ENCODE measurements around the gene PABPN1L. TPM values are rescaled to one million over a fixed set of nuclear protein-coding genes. Genes with fewer than 3 reads are reported as not detected.

The PABPN1L gene
- polyA plus RNA-seq, 2 of the 4 experiments (the other 2 are of a cell fraction) = not detected

DNA sequence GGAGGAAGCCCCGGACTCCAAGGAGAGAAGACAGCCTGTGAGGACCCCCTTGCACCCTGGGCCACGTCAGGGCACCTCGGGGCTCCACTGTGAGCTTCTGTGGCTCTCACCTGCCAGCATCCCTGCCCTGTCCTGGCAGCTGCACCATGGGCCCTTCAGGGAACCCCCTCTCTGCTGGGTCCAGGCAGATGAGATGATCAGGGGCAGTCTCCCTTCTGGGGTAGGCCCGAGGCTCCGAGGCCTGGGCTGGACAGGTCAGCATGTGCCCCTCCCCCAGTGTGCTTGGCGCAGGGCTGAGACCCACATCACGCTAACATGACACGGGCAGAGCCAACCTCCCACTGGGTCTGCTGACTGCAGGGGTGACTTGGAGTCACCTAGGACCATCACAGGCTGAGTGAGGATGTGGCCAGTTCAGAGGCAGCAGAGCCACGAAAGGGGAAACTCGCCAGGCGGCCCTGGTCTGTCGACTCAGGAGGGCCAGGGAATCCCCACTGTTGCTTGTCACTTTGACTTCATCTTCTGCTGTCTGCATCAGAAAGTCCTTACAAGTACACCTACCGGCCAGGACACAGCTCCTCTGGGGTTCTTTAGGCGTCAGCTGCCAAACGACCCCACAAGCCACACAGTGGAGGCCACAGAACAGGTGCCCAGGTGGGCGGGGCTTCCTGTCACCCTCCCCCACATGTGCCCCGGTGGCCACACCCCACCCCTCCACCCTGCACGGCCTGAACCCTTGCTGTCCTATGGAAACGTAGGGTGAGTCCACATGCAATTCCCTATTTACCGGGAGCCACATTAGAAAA is 12.0 kb downstream of the PABPN1L start:
- POLR2A ChIA-PET = no interaction called here
- Histone ChIP-seq H3K27ac (no peak overlapping the region), H3K9me3 (no peaks in the 10 kb centered on the region), H3K4me3 (no peak overlapping the region), H3K4me2 (no peak overlapping the region), H3K4me1 (peaks cover 19% of the 10 kb centered on the region)
- no peak for ATAC-seq
- DNase-seq (ENCODE audit: low read depth in 1 of 2, low spot score in 1 of 2) = no peak
- 75% methylated on average over 15 of the region's 20 CpGs for WGBS (ENCODE audit: missing lambda C conversion rate)
- CTCF ChIA-PET = interaction anchor here (1.0 to 1.7 kb wide), 4 partner anchors 38 to 313 kb away, joined by 3 to 8 read pairs (median 4); partner anchors contain the start of gene APRT
- TF ChIP-seq, protein P1, sequence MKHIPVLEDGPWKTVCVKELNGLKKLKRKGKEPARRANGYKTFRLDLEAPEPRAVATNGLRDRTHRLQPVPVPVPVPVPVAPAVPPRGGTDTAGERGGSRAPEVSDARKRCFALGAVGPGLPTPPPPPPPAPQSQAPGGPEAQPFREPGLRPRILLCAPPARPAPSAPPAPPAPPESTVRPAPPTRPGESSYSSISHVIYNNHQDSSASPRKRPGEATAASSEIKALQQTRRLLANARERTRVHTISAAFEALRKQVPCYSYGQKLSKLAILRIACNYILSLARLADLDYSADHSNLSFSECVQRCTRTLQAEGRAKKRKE (CRISPR knock-in tag; IDR thresholded peaks at IDR 0.05; ENCODE audit: low read depth) = no peak
- no peak for TF ChIP-seq ESRRA (IDR thresholded peaks at IDR 0.05; ENCODE audit: borderline replicate concordance, low read length)
- TF ChIP-seq POLR2AphosphoS2 (conservative IDR thresholded peaks at IDR 0.05; ENCODE audit: low read length) = no peak
- TF ChIP-seq CEBPB (IDR thresholded peaks at IDR 0.05) = no peak
- TF ChIP-seq, protein P2, sequence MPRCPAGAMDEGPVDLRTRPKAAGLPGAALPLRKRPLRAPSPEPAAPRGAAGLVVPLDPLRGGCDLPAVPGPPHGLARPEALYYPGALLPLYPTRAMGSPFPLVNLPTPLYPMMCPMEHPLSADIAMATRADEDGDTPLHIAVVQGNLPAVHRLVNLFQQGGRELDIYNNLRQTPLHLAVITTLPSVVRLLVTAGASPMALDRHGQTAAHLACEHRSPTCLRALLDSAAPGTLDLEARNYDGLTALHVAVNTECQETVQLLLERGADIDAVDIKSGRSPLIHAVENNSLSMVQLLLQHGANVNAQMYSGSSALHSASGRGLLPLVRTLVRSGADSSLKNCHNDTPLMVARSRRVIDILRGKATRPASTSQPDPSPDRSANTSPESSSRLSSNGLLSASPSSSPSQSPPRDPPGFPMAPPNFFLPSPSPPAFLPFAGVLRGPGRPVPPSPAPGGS (IDR thresholded peaks at IDR 0.05) = no peak
- TF ChIP-seq, protein P3, sequence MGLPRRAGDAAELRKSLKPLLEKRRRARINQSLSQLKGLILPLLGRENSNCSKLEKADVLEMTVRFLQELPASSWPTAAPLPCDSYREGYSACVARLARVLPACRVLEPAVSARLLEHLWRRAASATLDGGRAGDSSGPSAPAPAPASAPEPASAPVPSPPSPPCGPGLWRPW (IDR thresholded peaks at IDR 0.05) = no peak
- TF ChIP-seq ZNF302 (CRISPR knock-in tag; IDR thresholded peaks at IDR 0.05) = no peak
- no peak for TF ChIP-seq FOXS1 (CRISPR knock-in tag; IDR thresholded peaks at IDR 0.05)
- TF ChIP-seq POLR2A (IDR thresholded peaks at IDR 0.05; ENCODE audit: low read length) = no peak
- TF ChIP-seq NPAS2 (CRISPR knock-in tag; IDR thresholded peaks at IDR 0.05; ENCODE audit: borderline replicate concordance) = no peak
- TF ChIP-seq, protein P4, sequence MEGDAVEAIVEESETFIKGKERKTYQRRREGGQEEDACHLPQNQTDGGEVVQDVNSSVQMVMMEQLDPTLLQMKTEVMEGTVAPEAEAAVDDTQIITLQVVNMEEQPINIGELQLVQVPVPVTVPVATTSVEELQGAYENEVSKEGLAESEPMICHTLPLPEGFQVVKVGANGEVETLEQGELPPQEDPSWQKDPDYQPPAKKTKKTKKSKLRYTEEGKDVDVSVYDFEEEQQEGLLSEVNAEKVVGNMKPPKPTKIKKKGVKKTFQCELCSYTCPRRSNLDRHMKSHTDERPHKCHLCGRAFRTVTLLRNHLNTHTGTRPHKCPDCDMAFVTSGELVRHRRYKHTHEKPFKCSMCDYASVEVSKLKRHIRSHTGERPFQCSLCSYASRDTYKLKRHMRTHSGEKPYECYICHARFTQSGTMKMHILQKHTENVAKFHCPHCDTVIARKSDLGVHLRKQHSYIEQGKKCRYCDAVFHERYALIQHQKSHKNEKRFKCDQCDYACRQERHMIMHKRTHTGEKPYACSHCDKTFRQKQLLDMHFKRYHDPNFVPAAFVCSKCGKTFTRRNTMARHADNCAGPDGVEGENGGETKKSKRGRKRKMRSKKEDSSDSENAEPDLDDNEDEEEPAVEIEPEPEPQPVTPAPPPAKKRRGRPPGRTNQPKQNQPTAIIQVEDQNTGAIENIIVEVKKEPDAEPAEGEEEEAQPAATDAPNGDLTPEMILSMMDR (IDR thresholded peaks at IDR 0.05) = no peak
- no peak for TF ChIP-seq KDM5A (IDR thresholded peaks at IDR 0.05)
- TF ChIP-seq MAZ (IDR thresholded peaks at IDR 0.05; ENCODE audit: borderline replicate concordance, low read depth, low read length) = no peak
- no peak for TF ChIP-seq KDM1A (IDR thresholded peaks at IDR 0.05; ENCODE audit: low read depth)
- TF ChIP-seq, protein P5, sequence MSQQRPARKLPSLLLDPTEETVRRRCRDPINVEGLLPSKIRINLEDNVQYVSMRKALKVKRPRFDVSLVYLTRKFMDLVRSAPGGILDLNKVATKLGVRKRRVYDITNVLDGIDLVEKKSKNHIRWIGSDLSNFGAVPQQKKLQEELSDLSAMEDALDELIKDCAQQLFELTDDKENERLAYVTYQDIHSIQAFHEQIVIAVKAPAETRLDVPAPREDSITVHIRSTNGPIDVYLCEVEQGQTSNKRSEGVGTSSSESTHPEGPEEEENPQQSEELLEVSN (IDR thresholded peaks at IDR 0.05; ENCODE audit: borderline replicate concordance, low read depth) = no peak
- no peak for FAIRE-seq

DNA sequence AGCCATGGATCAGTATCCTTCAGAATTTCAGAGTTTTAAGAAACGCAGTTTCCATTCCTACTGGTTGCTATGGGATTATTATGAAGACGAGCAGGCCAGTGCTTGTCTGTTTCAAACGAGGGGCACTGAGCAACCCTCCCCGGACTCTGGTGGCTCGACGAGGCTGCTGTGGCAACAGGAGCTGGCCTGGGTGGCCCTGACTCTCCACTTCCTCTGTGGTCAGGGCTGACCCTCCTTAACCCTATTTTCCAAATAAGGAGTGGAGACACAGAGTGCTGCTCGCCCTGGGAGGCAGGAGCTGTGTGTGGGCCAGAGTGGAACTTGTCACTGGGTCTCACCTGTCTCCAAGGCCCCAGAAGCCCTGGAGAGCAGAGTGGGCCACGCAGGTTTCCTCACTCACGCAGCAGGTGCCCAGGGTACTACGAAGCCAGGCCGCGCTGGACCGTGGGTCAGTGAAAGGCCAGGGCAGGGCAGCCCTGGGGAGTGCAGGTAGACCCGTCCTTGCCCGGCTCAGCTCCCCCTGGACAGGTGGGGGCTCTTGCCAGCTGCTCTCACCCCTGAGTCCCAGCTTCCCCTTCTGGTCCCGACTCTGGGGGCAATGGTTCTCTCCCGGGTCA is 13.0 kb downstream of the PABPN1L start:
- ChIA-PET POLR2A (interaction anchor here (0.5 kb wide), 1 partner anchor 284 kb away, joined by 3 read pairs; the partner anchor contains the start of gene ZC3H18), CTCF (interaction anchor here (1.0 to 1.6 kb wide), 3 partner anchors 37 to 116 kb away, joined by 3 to 6 read pairs (median 5); partner anchors contain the start of gene APRT)
- Histone ChIP-seq H3K9me3 (no peaks in the 10 kb centered on the region), H3K4me2 (no peak overlapping the region), H3K27ac (no peak overlapping the region), H3K4me1 (peaks cover 19% of the 10 kb centered on the region), H3K4me3 (no peak overlapping the region)
- ATAC-seq = no peak
- TF ChIP-seq ZNF302 (CRISPR knock-in tag; IDR thresholded peaks at IDR 0.05) (no peak), MAFK (IDR thresholded peaks at IDR 0.05; ENCODE audit: partially characterized antibody) (no peak), GATA3 (IDR thresholded peaks at IDR 0.05; ENCODE audit: borderline replicate concordance) (no peak), SREBF2 (IDR thresholded peaks at IDR 0.05) (no peak), CHD4 (IDR thresholded peaks at IDR 0.05; ENCODE audit: borderline replicate concordance) (no peak), NPAS2 (CRISPR knock-in tag; IDR thresholded peaks at IDR 0.05; ENCODE audit: borderline replicate concordance) (no peak), FOSL2 (IDR thresholded peaks at IDR 0.05) (no peak), FOSL2 (CRISPR knock-in tag; IDR thresholded peaks at IDR 0.05) (no peak), EHF (CRISPR knock-in tag; IDR thresholded peaks at IDR 0.05) (no peak), CBX2 (IDR thresholded peaks at IDR 0.05; ENCODE audit: borderline replicate concordance, low read depth) (no peak), JUN (IDR thresholded peaks at IDR 0.05) (no peak), MAZ (IDR thresholded peaks at IDR 0.05; ENCODE audit: borderline replicate concordance, low read depth, low read length) (no peak), EP300 (IDR thresholded peaks at IDR 0.05) (no peak), POLR2AphosphoS2 (conservative IDR thresholded peaks at IDR 0.05; ENCODE audit: low read length) (no peak), ZSCAN20 (CRISPR knock-in tag; IDR thresholded peaks at IDR 0.05) (no peak)
- TF ChIP-seq, protein P3 (IDR thresholded peaks at IDR 0.05) = no peak
- TF ChIP-seq, protein P2 (IDR thresholded peaks at IDR 0.05) = no peak
- TF ChIP-seq, protein P1 (CRISPR knock-in tag; IDR thresholded peaks at IDR 0.05; ENCODE audit: low read depth) = no peak
- no peak for DNase-seq (ENCODE audit: low read depth in 1 of 2, low spot score in 1 of 2)
- no peak for FAIRE-seq
- 90% methylated on average over 13 of the region's 17 CpGs for WGBS (ENCODE audit: missing lambda C conversion rate)
